ENCODE results near the gene KLRC4.

DNA sequence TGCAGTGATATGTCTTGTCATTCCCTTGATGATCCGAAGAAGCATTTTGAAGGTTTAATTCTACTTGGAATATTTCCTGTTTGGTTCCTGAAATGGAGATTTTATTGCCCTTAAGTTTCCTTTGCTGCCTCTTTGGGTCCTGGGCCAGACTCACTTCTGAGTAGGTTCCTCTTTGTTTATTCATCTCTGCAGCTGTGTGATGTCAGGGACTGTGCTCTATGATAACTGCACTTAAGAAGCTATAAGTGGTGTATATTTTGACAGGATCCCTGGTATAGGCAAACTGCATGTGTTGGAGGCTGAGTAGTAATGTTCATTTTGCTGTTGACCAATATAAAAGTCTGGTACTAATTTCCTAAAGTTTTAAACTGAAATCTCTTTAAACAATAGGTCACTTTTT, at the start of gene KLRC4:
- TF ChIP-seq, protein P1, sequence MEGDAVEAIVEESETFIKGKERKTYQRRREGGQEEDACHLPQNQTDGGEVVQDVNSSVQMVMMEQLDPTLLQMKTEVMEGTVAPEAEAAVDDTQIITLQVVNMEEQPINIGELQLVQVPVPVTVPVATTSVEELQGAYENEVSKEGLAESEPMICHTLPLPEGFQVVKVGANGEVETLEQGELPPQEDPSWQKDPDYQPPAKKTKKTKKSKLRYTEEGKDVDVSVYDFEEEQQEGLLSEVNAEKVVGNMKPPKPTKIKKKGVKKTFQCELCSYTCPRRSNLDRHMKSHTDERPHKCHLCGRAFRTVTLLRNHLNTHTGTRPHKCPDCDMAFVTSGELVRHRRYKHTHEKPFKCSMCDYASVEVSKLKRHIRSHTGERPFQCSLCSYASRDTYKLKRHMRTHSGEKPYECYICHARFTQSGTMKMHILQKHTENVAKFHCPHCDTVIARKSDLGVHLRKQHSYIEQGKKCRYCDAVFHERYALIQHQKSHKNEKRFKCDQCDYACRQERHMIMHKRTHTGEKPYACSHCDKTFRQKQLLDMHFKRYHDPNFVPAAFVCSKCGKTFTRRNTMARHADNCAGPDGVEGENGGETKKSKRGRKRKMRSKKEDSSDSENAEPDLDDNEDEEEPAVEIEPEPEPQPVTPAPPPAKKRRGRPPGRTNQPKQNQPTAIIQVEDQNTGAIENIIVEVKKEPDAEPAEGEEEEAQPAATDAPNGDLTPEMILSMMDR (conservative IDR thresholded peaks at IDR 0.05; ENCODE audit: low read depth in 2 of 2): no peak
- TF ChIP-seq CREB1 (CRISPR knock-in tag; IDR thresholded peaks at IDR 0.05; ENCODE audit: low read depth) (no peak), EZH2phosphoT487 (IDR thresholded peaks at IDR 0.05; ENCODE audit: unreplicated experiment) (no peak), POLR2AphosphoS5 (IDR thresholded peaks at IDR 0.05; ENCODE audit: low read depth) (no peak), REST (IDR thresholded peaks at IDR 0.05; ENCODE audit: unreplicated experiment) (no peak), ETS1 (IDR thresholded peaks at IDR 0.05) (no peak), ZNF331 (CRISPR knock-in tag; IDR thresholded peaks at IDR 0.05; ENCODE audit: low read depth) (no peak), NANOG (IDR thresholded peaks at IDR 0.05; ENCODE audit: borderline replicate concordance) (no peak), EZH2 (IDR thresholded peaks at IDR 0.05; ENCODE audit: low read depth, unreplicated experiment) (no peak), STAT1 (IDR thresholded peaks at IDR 0.05; ENCODE audit: unreplicated experiment) (no peak), JUNB (IDR thresholded peaks at IDR 0.05; ENCODE audit: unreplicated experiment) (no peak), ZNF114 (CRISPR knock-in tag; IDR thresholded peaks at IDR 0.05) (no peak)
- TF ChIP-seq, protein P2, sequence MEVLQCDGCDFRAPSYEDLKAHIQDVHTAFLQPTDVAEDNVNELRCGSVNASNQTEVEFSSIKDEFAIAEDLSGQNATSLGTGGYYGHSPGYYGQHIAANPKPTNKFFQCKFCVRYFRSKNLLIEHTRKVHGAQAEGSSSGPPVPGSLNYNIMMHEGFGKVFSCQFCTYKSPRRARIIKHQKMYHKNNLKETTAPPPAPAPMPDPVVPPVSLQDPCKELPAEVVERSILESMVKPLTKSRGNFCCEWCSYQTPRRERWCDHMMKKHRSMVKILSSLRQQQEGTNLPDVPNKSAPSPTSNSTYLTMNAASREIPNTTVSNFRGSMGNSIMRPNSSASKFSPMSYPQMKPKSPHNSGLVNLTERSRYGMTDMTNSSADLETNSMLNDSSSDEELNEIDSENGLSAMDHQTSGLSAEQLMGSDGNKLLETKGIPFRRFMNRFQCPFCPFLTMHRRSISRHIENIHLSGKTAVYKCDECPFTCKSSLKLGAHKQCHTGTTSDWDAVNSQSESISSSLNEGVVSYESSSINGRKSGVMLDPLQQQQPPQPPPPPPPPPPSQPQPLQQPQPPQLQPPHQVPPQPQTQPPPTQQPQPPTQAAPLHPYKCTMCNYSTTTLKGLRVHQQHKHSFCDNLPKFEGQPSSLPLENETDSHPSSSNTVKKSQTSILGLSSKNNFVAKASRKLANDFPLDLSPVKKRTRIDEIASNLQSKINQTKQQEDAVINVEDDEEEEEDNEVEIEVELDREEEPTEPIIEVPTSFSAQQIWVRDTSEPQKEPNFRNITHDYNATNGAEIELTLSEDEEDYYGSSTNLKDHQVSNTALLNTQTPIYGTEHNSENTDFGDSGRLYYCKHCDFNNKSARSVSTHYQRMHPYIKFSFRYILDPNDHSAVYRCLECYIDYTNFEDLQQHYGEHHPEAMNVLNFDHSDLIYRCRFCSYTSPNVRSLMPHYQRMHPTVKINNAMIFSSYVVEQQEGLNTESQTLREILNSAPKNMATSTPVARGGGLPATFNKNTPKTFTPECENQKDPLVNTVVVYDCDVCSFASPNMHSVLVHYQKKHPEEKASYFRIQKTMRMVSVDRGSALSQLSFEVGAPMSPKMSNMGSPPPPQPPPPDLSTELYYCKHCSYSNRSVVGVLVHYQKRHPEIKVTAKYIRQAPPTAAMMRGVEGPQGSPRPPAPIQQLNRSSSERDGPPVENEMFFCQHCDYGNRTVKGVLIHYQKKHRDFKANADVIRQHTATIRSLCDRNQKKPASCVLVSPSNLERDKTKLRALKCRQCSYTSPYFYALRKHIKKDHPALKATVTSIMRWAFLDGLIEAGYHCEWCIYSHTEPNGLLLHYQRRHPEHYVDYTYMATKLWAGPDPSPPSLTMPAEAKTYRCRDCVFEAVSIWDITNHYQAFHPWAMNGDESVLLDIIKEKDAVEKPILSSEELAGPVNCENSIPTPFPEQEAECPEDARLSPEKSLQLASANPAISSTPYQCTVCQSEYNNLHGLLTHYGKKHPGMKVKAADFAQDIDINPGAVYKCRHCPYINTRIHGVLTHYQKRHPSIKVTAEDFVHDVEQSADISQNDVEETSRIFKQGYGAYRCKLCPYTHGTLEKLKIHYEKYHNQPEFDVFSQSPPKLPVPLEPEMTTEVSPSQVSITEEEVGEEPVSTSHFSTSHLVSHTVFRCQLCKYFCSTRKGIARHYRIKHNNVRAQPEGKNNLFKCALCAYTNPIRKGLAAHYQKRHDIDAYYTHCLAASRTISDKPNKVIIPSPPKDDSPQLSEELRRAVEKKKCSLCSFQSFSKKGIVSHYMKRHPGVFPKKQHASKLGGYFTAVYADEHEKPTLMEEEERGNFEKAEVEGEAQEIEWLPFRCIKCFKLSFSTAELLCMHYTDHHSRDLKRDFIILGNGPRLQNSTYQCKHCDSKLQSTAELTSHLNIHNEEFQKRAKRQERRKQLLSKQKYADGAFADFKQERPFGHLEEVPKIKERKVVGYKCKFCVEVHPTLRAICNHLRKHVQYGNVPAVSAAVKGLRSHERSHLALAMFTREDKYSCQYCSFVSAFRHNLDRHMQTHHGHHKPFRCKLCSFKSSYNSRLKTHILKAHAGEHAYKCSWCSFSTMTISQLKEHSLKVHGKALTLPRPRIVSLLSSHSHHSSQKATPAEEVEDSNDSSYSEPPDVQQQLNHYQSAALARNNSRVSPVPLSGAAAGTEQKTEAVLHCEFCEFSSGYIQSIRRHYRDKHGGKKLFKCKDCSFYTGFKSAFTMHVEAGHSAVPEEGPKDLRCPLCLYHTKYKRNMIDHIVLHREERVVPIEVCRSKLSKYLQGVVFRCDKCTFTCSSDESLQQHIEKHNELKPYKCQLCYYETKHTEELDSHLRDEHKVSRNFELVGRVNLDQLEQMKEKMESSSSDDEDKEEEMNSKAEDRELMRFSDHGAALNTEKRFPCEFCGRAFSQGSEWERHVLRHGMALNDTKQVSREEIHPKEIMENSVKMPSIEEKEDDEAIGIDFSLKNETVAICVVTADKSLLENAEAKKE (CRISPR knock-in tag; IDR thresholded peaks at IDR 0.05): no peak

Data from GM23338 (cell line).